Activated T-cell treated with anti-CD3 and anti-CD28 coated beads, Interleukin-2, amount 50 U/mL, for 48 hours (primary cell): ENCODE data around the gene CAPN14.

Source experiments
- DNase-seq, 2 experiments: peaks; one replicate each; pipeline ENCODE4 v3.0.0-alpha.2; 2020

The CAPN14 gene

GRCh38 chr2:31223026-31223425 is 5.7 kb upstream of the CAPN14 start:
- DNase-seq, result no peak

GRCh38 chr2:31222071-31222470 is 4.8 kb upstream of the CAPN14 start:
- DNase-seq, result no peak

GRCh38 chr2:31221544-31221943 is 4.2 kb upstream of the CAPN14 start:
- DNase-seq, result no peak

- no peak for DNase-seq
Observed at GRCh38 chr2:31219131-31219969, 2.0 kb upstream of the CAPN14 start.

GRCh38 chr2:31216734-31217133 is 581 bp downstream of the CAPN14 start:
- no peak for DNase-seq

GRCh38 chr2:31214444-31214915 is 2.8 kb downstream of the CAPN14 start:
- DNase-seq, result no peak

GRCh38 chr2:31213601-31214443 is 3.5 kb downstream of the CAPN14 start:
- no peak for DNase-seq

GRCh38 chr2:31212659-31213600 is 4.4 kb downstream of the CAPN14 start:
- DNase-seq, result no peak

- DNase-seq, result no peak
Observed at GRCh38 chr2:31208240-31208639, 9.1 kb downstream of the CAPN14 start.

GRCh38 chr2:31207790-31208189 is 9.5 kb downstream of the CAPN14 start:
- DNase-seq, result no peak

- DNase-seq, result no peak
Observed at GRCh38 chr2:31205613-31206012, 11.7 kb downstream of the CAPN14 start.

- DNase-seq, result no peak
Observed at GRCh38 chr2:31205186-31205585, 12.1 kb downstream of the CAPN14 start.

- no peak for DNase-seq
Observed at GRCh38 chr2:31204783-31205182, 12.5 kb downstream of the CAPN14 start.

- no peak for DNase-seq
Observed at GRCh38 chr2:31203916-31204315, 13.4 kb downstream of the CAPN14 start.

GRCh38 chr2:31202833-31203232 is 14.5 kb downstream of the CAPN14 start:
- no peak for DNase-seq

- no peak for DNase-seq
Observed at GRCh38 chr2:31202041-31202440, 15.3 kb downstream of the CAPN14 start.

- DNase-seq, result no peak
Observed at GRCh38 chr2:31200972-31201371, 16.3 kb downstream of the CAPN14 start.

GRCh38 chr2:31199206-31199605 is 18.1 kb downstream of the CAPN14 start:
- no peak for DNase-seq

GRCh38 chr2:31197669-31198068 is 19.6 kb downstream of the CAPN14 start:
- DNase-seq, result no peak

GRCh38 chr2:31197166-31197565 is 20.1 kb downstream of the CAPN14 start:
- no peak for DNase-seq

GRCh38 chr2:31196622-31197021 is 20.7 kb downstream of the CAPN14 start:
- no peak for DNase-seq

- no peak for DNase-seq
Observed at GRCh38 chr2:31193806-31194205, 23.5 kb downstream of the CAPN14 start.
